ENCODE results near the gene TMCO4. TPM values are rescaled to one million over a fixed set of nuclear protein-coding genes. Genes with fewer than 3 reads are reported as not detected.

The TMCO4 gene
- total and polyA plus RNA-seq, 11 donors: 6.3 to 14.3 (median 7.6) TPM

DNA sequence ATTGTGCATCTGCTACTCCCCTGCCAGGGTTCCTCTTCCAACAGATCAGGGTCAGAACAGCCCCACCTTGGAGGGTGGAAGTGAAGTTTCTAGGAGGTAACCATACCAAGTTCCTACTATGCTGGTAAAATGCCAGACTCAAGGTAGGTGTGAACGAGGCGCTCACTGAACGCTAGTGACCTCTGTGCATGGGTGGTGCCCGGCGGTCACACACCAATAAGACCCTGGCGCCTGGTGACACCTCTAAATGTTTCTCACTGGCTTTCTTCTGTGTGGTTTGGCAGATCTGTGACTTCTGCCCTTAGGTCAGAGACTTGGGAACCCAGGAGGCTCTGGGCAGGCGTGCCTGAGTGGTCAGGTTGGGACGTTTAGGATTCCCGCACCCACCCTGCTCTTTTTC, 55.9 kb downstream of the TMCO4 start:
- DNase-seq (no peak), ATAC-seq (no peak)
- H3K27ac ChIP-seq: no peak overlapping the region
- peaks cover 0 to 7% (median 1%) of the 10 kb centered on the region in 12 donors for H3K9me3 ChIP-seq
- no peaks in the 10 kb centered on the region for H3K4me1 ChIP-seq
- TF ChIP-seq CTCF (IDR thresholded peaks at IDR 0.05) (no peak), POLR2A (IDR thresholded peaks at IDR 0.05) (no peak)
- H3K27me3 ChIP-seq: no peaks in the 10 kb centered on the region
- 90 to 93% (median 91%) methylated on average over 9 of the region's 9 CpGs for WGBS, 4 donors
- no peak overlapping the region for H3K4me3 ChIP-seq
- intact Hi-C loops (cut with DNase I): no loop called here
- H3K36me3 ChIP-seq: peaks cover 0 to 35% (median 16%) of the 10 kb centered on the region in 9 donors

GRCh38 chr1:19743180-19743579, 56.5 kb downstream of the TMCO4 start:
- no peak for DNase-seq
- WGBS, 4 donors: 85 to 97% (median 88%) methylated on average over 3 of the region's 3 CpGs
- ATAC-seq: no peak

GRCh38 chr1:19739628-19740027, 60.1 kb downstream of the TMCO4 start:
- Histone ChIP-seq H3K4me3 (no peak overlapping the region), H3K4me1 (peaks cover 0 to 19% (median 10%) of the 10 kb centered on the region in 12 donors), H3K9me3 (peaks cover 0 to 9% (median 2%) of the 10 kb centered on the region in 12 donors), H3K27ac (no peak overlapping the region), H3K27me3 (no peaks in the 10 kb centered on the region), H3K36me3 (peaks cover 0 to 14% (median 0%) of the 10 kb centered on the region in 9 donors)
- intact Hi-C loops (cut with DNase I): no loop called here
- ATAC-seq: no peak
- no peak for TF ChIP-seq CTCF (IDR thresholded peaks at IDR 0.05)
- TF ChIP-seq POLR2A (IDR thresholded peaks at IDR 0.05): no peak
- no peak for DNase-seq
- WGBS, 4 donors: 87 to 95% (median 92%) methylated on average over 5 of the region's 5 CpGs

More at GRCh38 chr1:19743180-19743579, 56.5 kb downstream of the TMCO4 start:
- peaks cover 0 to 9% (median 2%) of the 10 kb centered on the region in 12 donors for H3K9me3 ChIP-seq
- no peaks in the 10 kb centered on the region for H3K27me3 ChIP-seq
- no peak overlapping the region for H3K27ac ChIP-seq
- intact Hi-C loops (cut with DNase I): no loop called here
- no peak overlapping the region for H3K4me3 ChIP-seq
- H3K4me1 ChIP-seq: no peaks in the 10 kb centered on the region
- H3K36me3 ChIP-seq: peaks cover 0 to 35% (median 16%) of the 10 kb centered on the region in 9 donors
- TF ChIP-seq POLR2A (IDR thresholded peaks at IDR 0.05) (no peak), CTCF (IDR thresholded peaks at IDR 0.05) (no peak)

- 88 to 98% (median 96%) methylated on average over 2 of the region's 2 CpGs for WGBS, 4 donors
- no peak for ATAC-seq
- no peak overlapping the region for H3K27ac ChIP-seq
- peaks cover 0 to 9% (median 2%) of the 10 kb centered on the region in 12 donors for H3K9me3 ChIP-seq
- H3K4me1 ChIP-seq: peaks cover 0 to 21% (median 11%) of the 10 kb centered on the region in 12 donors
- H3K36me3 ChIP-seq: peaks cover 0 to 17% (median 0%) of the 10 kb centered on the region in 9 donors
- no peak overlapping the region for H3K4me3 ChIP-seq
- TF ChIP-seq POLR2A (IDR thresholded peaks at IDR 0.05) (no peak), CTCF (IDR thresholded peaks at IDR 0.05) (no peak)
- DNase-seq: no peak
- intact Hi-C loops (cut with DNase I): no loop called here
- no peaks in the 10 kb centered on the region for H3K27me3 ChIP-seq
Measured at GRCh38 chr1:19738669-19739068, 61.0 kb downstream of the TMCO4 start.
